Amygdala (tissue), 56 donors: ENCODE results near the gene MACIR.

Experiments used
- DNase-seq, 56 donors: peaks; one replicate each; lab custom pipeline; 2025; lab: John Stamatoyannopoulos, UW

MACIR gene

DNA sequence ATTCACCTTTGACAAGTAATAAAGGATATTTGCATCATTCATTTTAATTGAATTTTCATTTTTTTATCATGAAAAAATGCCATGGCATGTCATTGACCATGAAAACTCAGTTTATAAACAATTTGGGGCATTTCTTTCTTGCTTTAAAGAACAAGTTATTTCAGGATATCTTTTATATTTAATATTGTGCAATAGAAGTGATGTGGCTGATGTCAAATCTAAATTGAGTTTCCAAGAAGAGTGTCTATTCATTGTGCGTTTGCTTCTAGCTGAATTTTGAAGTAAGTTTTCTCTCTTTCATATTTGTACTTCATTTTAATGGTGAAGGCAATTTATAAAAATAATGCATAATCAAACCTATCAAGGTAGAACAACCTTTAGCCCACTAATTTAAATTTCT lies 30.5 kb downstream of the MACIR start:
- DNase-seq = no peak

- DNase-seq = peak in 17 of 56 donors; percentile 5 to 52 (median 29)
Observed at GRCh38 chr5:103290846-103291245, 32.3 kb downstream of the MACIR start.

GRCh38 chr5:103291606-103292005 lies 33.0 kb downstream of the MACIR start:
- DNase-seq = peak in 4 of 56 donors; percentile 8 to 25 (median 15)

GRCh38 chr5:103293099-103293498 lies 34.5 kb downstream of the MACIR start:
- no peak for DNase-seq

- DNase-seq = no peak
Observed at GRCh38 chr5:103293719-103294118, 35.2 kb downstream of the MACIR start.

GRCh38 chr5:103294906-103295305 lies 36.3 kb downstream of the MACIR start:
- DNase-seq = no peak

DNA sequence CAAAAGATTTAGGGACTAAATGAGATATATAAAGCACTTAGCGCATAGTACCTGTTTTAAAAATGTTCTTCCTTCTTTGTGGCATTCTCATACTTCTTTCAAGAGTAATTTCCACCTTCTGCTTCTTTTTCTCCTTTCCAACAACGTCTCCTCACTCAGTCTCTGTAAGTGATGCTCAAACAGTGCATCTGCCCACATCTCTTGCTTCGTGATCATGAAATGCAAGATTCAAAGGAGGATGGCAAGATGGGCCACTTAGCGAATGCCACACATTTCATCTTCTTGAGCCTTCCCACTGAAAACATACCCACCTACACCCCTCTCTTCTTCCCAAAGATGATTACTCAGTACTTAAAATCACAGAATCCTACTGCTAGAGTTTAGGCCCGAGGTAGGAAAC lies 36.9 kb downstream of the MACIR start:
- DNase-seq = peak in 2 of 56 donors; percentile 11 to 13

DNA sequence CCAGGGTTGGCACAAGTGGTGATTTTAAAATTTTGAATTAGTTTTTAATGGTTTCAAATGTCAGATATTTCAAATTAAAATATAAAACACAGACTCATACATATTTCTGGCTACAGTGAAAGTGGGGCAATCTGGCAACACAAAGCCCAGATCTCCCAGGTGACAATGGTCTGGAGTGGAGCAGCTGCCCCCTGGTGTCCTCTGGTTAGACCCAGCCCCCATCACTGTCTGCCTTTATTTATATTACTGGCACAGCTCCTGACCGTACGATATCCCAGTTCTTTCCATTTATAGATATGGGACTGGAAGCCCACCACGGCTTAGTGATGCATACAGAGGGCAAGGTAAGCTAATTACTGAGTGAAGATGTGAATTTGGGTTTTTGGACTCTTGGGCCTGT lies 37.3 kb downstream of the MACIR start:
- DNase-seq = no peak

DNA sequence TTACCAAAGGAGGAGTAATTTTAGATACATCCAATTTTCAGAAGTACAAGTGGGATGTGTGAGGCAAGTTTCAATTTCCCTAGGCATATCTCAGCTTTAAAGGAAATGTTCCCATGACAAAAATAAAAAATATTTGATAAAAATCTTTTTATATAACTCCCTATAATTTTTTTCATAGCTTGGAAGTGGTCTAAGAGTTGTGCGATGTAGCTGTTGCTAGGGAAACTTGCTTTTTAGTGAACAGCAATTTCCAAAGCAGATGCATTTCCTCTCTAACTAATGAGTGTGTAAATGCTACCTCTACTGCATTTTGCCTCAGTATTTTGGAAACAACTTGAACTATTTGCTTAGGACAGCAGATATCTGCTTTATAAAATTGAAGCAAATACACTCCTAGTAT lies 39.6 kb downstream of the MACIR start:
- DNase-seq = no peak

DNA sequence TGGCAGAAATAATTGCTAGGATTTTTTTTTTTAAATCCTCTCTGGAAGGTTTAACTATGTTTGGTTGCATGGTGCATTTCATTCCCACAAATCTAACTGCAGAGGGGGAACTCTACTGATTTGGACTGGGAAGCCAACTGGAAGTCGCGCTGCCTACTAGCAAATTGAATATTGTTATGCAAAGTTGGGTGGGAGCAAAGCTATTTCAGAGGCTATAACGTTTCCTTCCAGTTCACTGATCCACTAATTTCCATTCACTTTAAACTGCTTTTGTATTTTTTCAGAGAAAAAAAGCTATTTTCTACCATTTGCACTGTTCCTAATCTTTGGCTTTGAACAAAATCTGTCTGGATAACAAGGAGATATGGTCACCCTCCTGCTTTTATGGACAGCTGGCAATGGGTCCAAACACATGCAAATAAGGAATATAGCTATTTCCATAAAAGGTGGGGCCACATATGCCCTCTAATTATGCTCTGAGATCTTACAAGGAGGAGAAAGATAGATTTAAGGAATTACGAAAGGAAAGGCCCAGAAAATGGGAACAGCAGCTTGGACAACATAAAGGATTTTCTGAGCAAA lies 40.1 kb downstream of the MACIR start:
- no peak for DNase-seq

DNA sequence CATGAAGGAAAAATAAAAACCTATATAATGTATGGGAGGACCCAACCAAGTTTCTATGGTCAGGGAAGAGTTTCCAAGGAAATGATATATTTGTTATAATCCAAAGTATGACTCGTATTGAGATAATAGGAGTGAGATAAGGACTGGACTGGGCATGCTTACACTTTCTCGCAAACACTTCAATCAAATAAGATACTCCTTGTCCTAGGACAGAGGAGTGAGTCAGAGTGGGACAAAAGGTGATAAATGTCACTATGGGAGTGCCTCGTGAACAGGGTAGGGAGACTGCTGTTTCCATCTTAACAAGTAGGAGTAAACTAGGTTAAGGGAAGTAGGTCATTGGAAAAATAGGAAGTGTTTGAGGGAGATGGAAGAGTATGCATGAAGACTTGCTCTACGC lies 47.2 kb downstream of the MACIR start:
- no peak for DNase-seq

GRCh38 chr5:103307470-103307869 lies 48.9 kb downstream of the MACIR start:
- DNase-seq = no peak

- no peak for DNase-seq
Observed at GRCh38 chr5:103308774-103309173, 50.2 kb downstream of the MACIR start.

DNA sequence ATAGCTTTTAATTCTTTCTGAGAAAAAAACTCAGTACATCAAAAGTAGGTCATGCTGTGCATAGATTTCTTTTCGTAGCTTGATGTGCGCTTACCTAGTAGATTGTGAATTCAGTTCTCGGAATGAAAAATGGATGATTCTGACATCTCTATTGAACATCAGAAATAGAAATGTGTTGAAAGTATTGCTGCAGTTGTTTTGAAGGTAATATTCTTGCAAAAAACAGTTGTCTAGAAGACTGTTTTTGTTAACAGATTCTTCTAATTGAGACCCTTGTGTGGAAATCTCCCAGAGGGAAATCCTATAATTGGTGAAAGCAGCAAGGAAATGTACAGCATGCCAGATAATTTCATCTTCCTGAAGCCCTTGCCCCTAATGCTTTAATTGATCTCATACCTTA lies 54.5 kb downstream of the MACIR start:
- DNase-seq = no peak

GRCh38 chr5:103315455-103315854 lies 56.9 kb downstream of the MACIR start:
- DNase-seq = no peak

DNA sequence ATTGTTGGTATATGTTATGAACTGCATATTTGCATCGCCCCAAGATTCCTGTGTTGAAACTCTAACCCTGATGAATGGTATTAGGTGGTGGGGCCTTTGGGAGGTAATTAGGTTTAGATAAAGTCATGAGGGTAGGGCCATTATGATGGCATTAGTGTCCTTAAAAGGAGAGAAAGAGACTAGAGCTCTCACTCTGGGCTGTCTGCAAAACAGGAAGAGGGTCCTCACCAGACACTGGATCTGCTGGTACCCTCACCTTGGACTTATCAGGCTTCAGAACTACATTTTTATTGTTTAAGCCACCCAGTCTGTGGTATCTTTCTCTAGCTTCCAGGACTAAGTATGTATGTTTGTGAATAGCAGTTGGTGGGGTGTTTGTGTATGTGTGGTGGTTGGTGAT lies 68.9 kb downstream of the MACIR start:
- no peak for DNase-seq

- no peak for DNase-seq
Observed at GRCh38 chr5:103327893-103328292, 69.3 kb downstream of the MACIR start.
